ENCODE results near the gene PTCHD1. TPM values are rescaled to one million over a fixed set of nuclear protein-coding genes. Genes with fewer than 3 reads are reported as not detected.

PTCHD1 gene
- total and polyA plus RNA-seq, 10 of the 15 experiments (the other 5 are each of a cell fraction or from before 2014, with no cell fraction given): not detected

GRCh38 chrX:23344238-23344903, 9.7 kb downstream of the PTCHD1 start:
- no peak overlapping the region for H3K4me3 ChIP-seq
- RAD21 ChIA-PET (ENCODE audit: unreplicated experiment): no interaction called here
- no peak overlapping the region for H3K4me2 ChIP-seq (ENCODE audit: control insufficient read depth, insufficient read depth)
- H3K9ac ChIP-seq (ENCODE audit: control insufficient read depth, insufficient read depth, low read length): no peak overlapping the region
- FAIRE-seq: no peak
- no peaks in the 10 kb centered on the region for H3K4me1 ChIP-seq (ENCODE audit: control insufficient read depth, insufficient read depth, low read length)
- no peak for ATAC-seq
- intact Hi-C loops (cut with micrococcal nuclease; ENCODE audit: unreplicated experiment) (no loop called here), in situ Hi-C loops (cut with MboI) (no loop called here)
- H3K9me3 ChIP-seq (replicated peaks; ENCODE audit: control insufficient read depth, insufficient read depth, low read length): no peaks in the 10 kb centered on the region
- no peak for DNase-seq (ENCODE audit: low read depth, low spot score)
- WGBS (ENCODE audit: insufficient coverage, insufficient replicate concordance, low lambda C conversion rate, missing lambda C conversion rate): 20% methylated on average over 5 of the region's 5 CpGs
- CTCF ChIA-PET: no interaction called here
- H3K27ac ChIP-seq (ENCODE audit: control insufficient read depth, insufficient read depth): no peak overlapping the region
- H3K79me2 ChIP-seq (ENCODE audit: control insufficient read depth, insufficient read depth, low read length): no peaks in the 10 kb centered on the region
- peaks cover 0 to 7% of the 10 kb centered on the region in 2 experiments; a peak in 1 of 4 replicates for H3K27me3 ChIP-seq (replicated peaks in 1 of 2; ENCODE audit: control insufficient read depth in 2 of 2, insufficient read depth in 2 of 2, low read length in 1 of 2)
- TF ChIP-seq POLR2AphosphoS5 (IDR thresholded peaks at IDR 0.05; ENCODE audit: low read length) (no peak), RAD51 (IDR thresholded peaks at IDR 0.05) (no peak), SUZ12 (IDR thresholded peaks at IDR 0.05; ENCODE audit: unreplicated experiment) (no peak), MLLT1 (IDR thresholded peaks at IDR 0.05) (no peak), PKNOX1 (IDR thresholded peaks at IDR 0.05) (no peak), SMAD5 (IDR thresholded peaks at IDR 0.05; ENCODE audit: low read depth) (no peak), TARDBP (IDR thresholded peaks at IDR 0.05; ENCODE audit: borderline replicate concordance) (no peak), EP300 (IDR thresholded peaks at IDR 0.05; ENCODE audit: borderline replicate concordance in 1 of 2, control insufficient read depth in 1 of 2, low read depth in 2 of 2, low read length in 2 of 2) (no peak), MTA3 (IDR thresholded peaks at IDR 0.05; ENCODE audit: borderline replicate concordance, low read length) (no peak), KDM1A (IDR thresholded peaks at IDR 0.05; ENCODE audit: borderline replicate concordance) (no peak)
- SMC1A ChIA-PET (ENCODE audit: uncharacterized antibody, unreplicated experiment): no interaction called here
- POLR2A ChIA-PET: no interaction called here
- H3K36me3 ChIP-seq (ENCODE audit: control insufficient read depth in 2 of 2, insufficient read depth in 2 of 2, low read length in 1 of 2): no peaks in the 10 kb centered on the region
- no TSS peak for BruUV-seq (replicated peaks)
- no peak overlapping the region for H2AFZ ChIP-seq (ENCODE audit: control insufficient read depth, low read depth, low read length)
- no peaks in the 10 kb centered on the region for H4K20me1 ChIP-seq (ENCODE audit: control insufficient read depth, insufficient read depth)

Data from GM12878 (cell line).